A673 (cell line): ENCODE results near the gene CST8.

Experiments
- EZH2 ChIP-seq: fragments of 200-600 bp; sonication (generic); IDR thresholded peaks from 2 replicates; pipeline ENCODE4 v1.6.1; 2017; ENCODE audit warnings: borderline replicate concordance, low read depth, mild to moderate bottlenecking, mixed read lengths, antibody characterized with exemption, low read length; ENCODE audit not compliant: poor library complexity, severe bottlenecking
- TF ChIP-seq, protein P1 (sequence below): fragments of 300-800, 200-600 bp; sonication (generic); conservative IDR thresholded peaks from 2 replicates; pipeline ENCODE4 v1.5.1; 2017; ENCODE audit warnings: low read depth, mild to moderate bottlenecking, antibody characterized with exemption, low read length, moderate library complexity, mixed read lengths

DNA sequence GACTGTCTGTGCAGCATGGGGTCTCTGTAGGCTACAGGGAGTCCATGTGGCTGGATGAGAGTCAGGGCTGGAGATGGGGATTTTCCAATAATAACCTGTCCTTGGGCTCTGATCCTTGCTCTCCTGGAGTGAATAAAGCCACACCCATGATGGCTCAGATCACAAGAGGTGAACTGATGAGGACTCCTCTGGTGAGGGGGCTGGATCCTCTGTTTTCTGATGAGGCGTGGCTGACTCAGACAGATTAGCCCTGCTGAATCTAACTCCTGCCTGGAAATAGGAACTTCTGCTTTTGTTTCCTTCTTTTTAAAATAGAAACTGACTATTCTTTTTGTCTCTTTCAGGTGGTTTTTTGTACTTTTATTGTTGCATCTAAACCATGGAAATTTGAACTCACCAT, 50.4 kb downstream of the CST8 start:
- TF ChIP-seq, protein P1, sequence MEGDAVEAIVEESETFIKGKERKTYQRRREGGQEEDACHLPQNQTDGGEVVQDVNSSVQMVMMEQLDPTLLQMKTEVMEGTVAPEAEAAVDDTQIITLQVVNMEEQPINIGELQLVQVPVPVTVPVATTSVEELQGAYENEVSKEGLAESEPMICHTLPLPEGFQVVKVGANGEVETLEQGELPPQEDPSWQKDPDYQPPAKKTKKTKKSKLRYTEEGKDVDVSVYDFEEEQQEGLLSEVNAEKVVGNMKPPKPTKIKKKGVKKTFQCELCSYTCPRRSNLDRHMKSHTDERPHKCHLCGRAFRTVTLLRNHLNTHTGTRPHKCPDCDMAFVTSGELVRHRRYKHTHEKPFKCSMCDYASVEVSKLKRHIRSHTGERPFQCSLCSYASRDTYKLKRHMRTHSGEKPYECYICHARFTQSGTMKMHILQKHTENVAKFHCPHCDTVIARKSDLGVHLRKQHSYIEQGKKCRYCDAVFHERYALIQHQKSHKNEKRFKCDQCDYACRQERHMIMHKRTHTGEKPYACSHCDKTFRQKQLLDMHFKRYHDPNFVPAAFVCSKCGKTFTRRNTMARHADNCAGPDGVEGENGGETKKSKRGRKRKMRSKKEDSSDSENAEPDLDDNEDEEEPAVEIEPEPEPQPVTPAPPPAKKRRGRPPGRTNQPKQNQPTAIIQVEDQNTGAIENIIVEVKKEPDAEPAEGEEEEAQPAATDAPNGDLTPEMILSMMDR: no peak
- TF ChIP-seq EZH2: no peak
